SK-N-SH (cell line): Measurements from ENCODE around the gene RBSN. TPM values are rescaled to one million over a fixed set of nuclear protein-coding genes. Genes with fewer than 3 reads are reported as not detected.
A peak's percentile ranks its signal among the peaks of the same experiment; 100 is the strongest.

ENCODE experiments used
- CTCF ChIA-PET: fragments of 300-600, 350-600 bp; formaldehyde crosslinking; extraction: SDS; loops from one replicate; lab custom pipeline; 2021; lab: Yijun Ruan, JAX
- POLR2A ChIA-PET: fragments of 350-600 bp; sonication (Branson Sonifier 250); formaldehyde crosslinking; extraction: SDS; loops from one replicate; lab custom pipeline; 2020; ENCODE audit warnings: antibody characterized with exemption, inconsistent platforms; lab: Yijun Ruan, JAX
- DNase-seq: peaks from one replicate; pipeline ENCODE4 v3.0.0; 2012
- H2AFZ ChIP-seq: fragments of 200-600 bp; sonication (generic); 2 replicates; pipeline ENCODE4 v1.8.1; 2016; ENCODE audit warnings: antibody characterized with exemption, mild to moderate bottlenecking, low read depth
- H3F3A ChIP-seq: fragments of 200-600 bp; sonication (generic); replicated peaks from 2 replicates; pipeline ENCODE3; 2016; ENCODE audit warnings: antibody characterized with exemption, mild to moderate bottlenecking; ENCODE audit not compliant: insufficient read depth
- H3K27ac ChIP-seq, 2 experiments: fragments of 200-500 bp in 1 of 2; fragments of 200-600 bp in 1 of 2; sonication (Bioruptor generic) in 1 of 2; sonication (generic), shearing (Covaris generic) in 1 of 2; 2 replicates each; pipeline versions ENCODE4 v1.5.1 to v1.6.1; 2014 to 2016; ENCODE audit warnings: low read depth in 2 of 2, inconsistent platforms in 1 of 2, low read length in 1 of 2, mild to moderate bottlenecking in 1 of 2, mixed read lengths in 1 of 2
- H3K27me3 ChIP-seq: fragments of 200-600 bp; sonication (generic), shearing (Covaris generic); 2 replicates; pipeline ENCODE4 v1.6.1; 2016; ENCODE audit warnings: mixed run types; ENCODE audit not compliant: insufficient read depth
- H3K36me3 ChIP-seq, 2 experiments: fragments of 200-500 bp in 1 of 2; fragments of 200-600 bp in 1 of 2; sonication (Bioruptor generic) in 1 of 2; sonication (generic) in 1 of 2; replicated peaks in 1 of 2; 2 replicates each; pipeline versions ENCODE3 to v1.5.1; 2014 to 2016; ENCODE audit warnings: low read length in 1 of 2, mild to moderate bottlenecking in 1 of 2; ENCODE audit not compliant: insufficient read depth in 2 of 2, control insufficient read depth in 1 of 2
- H3K4me1 ChIP-seq, 2 experiments: fragments of 200-500 bp in 1 of 2; fragments of 200-600 bp in 1 of 2; sonication (Bioruptor generic) in 1 of 2; sonication (generic), shearing (Covaris generic) in 1 of 2; 2 replicates each; pipeline versions ENCODE4 v1.5.1 to v1.6.1; 2014 to 2016; ENCODE audit warnings: low read depth in 1 of 2, low read length in 1 of 2, mixed run types in 1 of 2; ENCODE audit not compliant: insufficient read depth in 2 of 2, control insufficient read depth in 1 of 2
- H3K4me2 ChIP-seq: fragments of 200-600 bp; sonication (generic), shearing (Covaris generic); 2 replicates; pipeline ENCODE4 v1.6.1; 2017; ENCODE audit warnings: mixed run types
- H3K4me3 ChIP-seq, 2 experiments: fragments of 200-500 bp in 1 of 2; fragments of 200-600 bp in 1 of 2; sonication (Bioruptor generic) in 1 of 2; sonication (generic), shearing (Covaris generic) in 1 of 2; 2 replicates each; pipeline versions ENCODE4 v1.5.1 to v1.8.1; 2014 to 2016; ENCODE audit warnings: low read depth in 2 of 2, inconsistent platforms in 1 of 2, low read length in 1 of 2, mild to moderate bottlenecking in 1 of 2, mixed read lengths in 1 of 2, moderate library complexity in 1 of 2
- H3K79me2 ChIP-seq: fragments of 200-600 bp; sonication (generic); 2 replicates; pipeline ENCODE4 v1.8.1; 2017; ENCODE audit warnings: mild to moderate bottlenecking; ENCODE audit not compliant: insufficient read depth
- H3K9ac ChIP-seq: fragments of 200-600 bp; sonication (generic); 2 replicates; pipeline ENCODE4 v1.6.1; 2017; ENCODE audit warnings: mixed run types
- H3K9me2 ChIP-seq: fragments of 200-600 bp; sonication (generic); 2 replicates; pipeline ENCODE4 v1.6.1; 2017; ENCODE audit warnings: mixed run types
- H3K9me3 ChIP-seq: fragments of 200-600 bp; sonication (generic); 2 replicates; pipeline ENCODE4 v1.6.1; 2017; ENCODE audit warnings: mixed run types, mild to moderate bottlenecking, moderate library complexity
- H4K20me1 ChIP-seq: fragments of 200-600 bp; sonication (generic); 2 replicates; pipeline ENCODE4 v1.6.1; 2017; ENCODE audit warnings: mild to moderate bottlenecking, mixed run types; ENCODE audit not compliant: insufficient read depth
- CHD2 ChIP-seq: fragments of 150-350 bp; IDR thresholded peaks from 2 replicates; pipeline ENCODE4 v1.6.1; 2018; ENCODE audit warnings: low read length; ENCODE audit not compliant: partially characterized antibody
- ELF1 ChIP-seq: IDR thresholded peaks from 2 replicates; pipeline ENCODE4 v1.4.0; 2012
- EP300 ChIP-seq, 2 experiments: IDR thresholded peaks; 2 replicates each; pipeline versions ENCODE4 v1.4.0 to v1.6.1; 2012; ENCODE audit warnings: borderline replicate concordance in 1 of 2, low read depth in 1 of 2, low read length in 1 of 2
- EZH2phosphoT487 ChIP-seq: fragments of 200-600 bp; sonication (generic); IDR thresholded peaks from 2 replicates; pipeline ENCODE4 v1.6.1; 2017; ENCODE audit warnings: low read depth, mixed run types, mild to moderate bottlenecking, antibody characterized with exemption, moderate library complexity, borderline replicate concordance
- FOSL2 ChIP-seq: IDR thresholded peaks from 2 replicates; pipeline ENCODE4 v1.4.0; 2012; ENCODE audit warnings: low read depth, mild to moderate bottlenecking, moderate library complexity, borderline replicate concordance
- FOXJ3 ChIP-seq: sonication (generic); formaldehyde crosslinking; IDR thresholded peaks from 2 replicates; pipeline ENCODE4 v1.5.1; 2020; ENCODE audit warnings: mild to moderate bottlenecking, missing genetic modification reagents
- MEF2A ChIP-seq: IDR thresholded peaks from 2 replicates; pipeline ENCODE4 v1.4.0; 2012; ENCODE audit warnings: low read depth, borderline replicate concordance
- NRF1 ChIP-seq: IDR thresholded peaks from 2 replicates; pipeline ENCODE4 v1.6.1; 2012; ENCODE audit warnings: low read depth, mild to moderate bottlenecking, low read length
- RAD21 ChIP-seq: IDR thresholded peaks from 2 replicates; pipeline ENCODE4 v1.6.1; 2012; ENCODE audit warnings: mild to moderate bottlenecking, low read length
- RFX5 ChIP-seq: IDR thresholded peaks from 2 replicates; pipeline ENCODE4 v1.6.1; 2012; ENCODE audit warnings: mild to moderate bottlenecking, improper control_type of control experiment, low read length
- RXRA ChIP-seq: IDR thresholded peaks from 2 replicates; pipeline ENCODE4 v1.4.0; 2012; ENCODE audit warnings: low read depth, mild to moderate bottlenecking, borderline replicate concordance
- SIN3A ChIP-seq: IDR thresholded peaks from 2 replicates; pipeline ENCODE4 v1.6.1; 2012; ENCODE audit warnings: low read depth, mild to moderate bottlenecking, low read length, moderate library complexity, borderline replicate concordance
- TCF12 ChIP-seq: IDR thresholded peaks from 2 replicates; pipeline ENCODE4 v1.4.0; 2012
- YY1 ChIP-seq: IDR thresholded peaks from 2 replicates; pipeline ENCODE4 v1.4.0; 2012; ENCODE audit warnings: low read depth, mild to moderate bottlenecking
- WGBS: methylation state at CpG from one replicate; pipeline ENCODE4 v1.1.6; 2017; ENCODE audit warnings: low lambda C conversion rate; 5-methylcytosine and 5-hydroxymethylcytosine counted together
- polyA plus RNA-seq, 3 experiments: library from polyadenylated mRNA; depleted of rRNA; stranded (reverse); fragments of >200 nt; gene quantifications; 2 replicates each; pipeline ENCODE4 v1.2.3, GENCODE V29; 2012
- TF ChIP-seq, protein P1 (sequence below): fragments of 200-600 bp; sonication (generic); IDR thresholded peaks from 2 replicates; pipeline ENCODE4 v1.6.1; 2017; ENCODE audit warnings: antibody characterized with exemption, mild to moderate bottlenecking, moderate library complexity
- TF ChIP-seq, protein P2 (sequence below): IDR thresholded peaks from 2 replicates; pipeline ENCODE4; 2012

Gene RBSN
- polyA plus RNA-seq, 1 of the 3 experiments (the other 2 are of a cell fraction) = 4.7 TPM

DNA sequence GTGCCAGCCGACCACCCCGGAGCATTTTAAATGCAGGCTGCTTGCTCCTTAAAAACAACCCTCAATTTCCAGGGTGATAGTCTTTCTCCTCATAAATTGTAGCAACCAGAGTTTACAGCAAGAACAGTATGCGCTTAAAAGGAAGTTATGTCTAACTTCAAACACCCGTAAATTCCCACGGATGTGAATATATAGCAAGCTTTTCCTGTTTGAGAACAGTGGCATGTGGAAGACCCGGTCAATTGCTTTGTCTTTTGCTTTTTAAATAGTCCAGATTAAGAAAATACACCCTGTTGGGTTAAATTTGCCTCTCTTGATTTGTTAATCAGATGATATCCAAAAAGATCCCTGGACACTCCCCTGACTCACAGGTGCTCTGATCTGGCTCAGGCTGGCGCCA is 54.6 kb downstream of the RBSN start:
- DNase-seq = no peak
- Histone ChIP-seq H3K27me3 (no peaks in the 10 kb centered on the region), H4K20me1 (no peaks in the 10 kb centered on the region), H3K4me3 (no peak overlapping the region), H2AFZ (no peak overlapping the region), H3K27ac (peak overlapping the region in 1 of 2 experiments; percentile 4; a peak in 1 of 4 replicates), H3K9me2 (no peaks in the 10 kb centered on the region), H3K9me3 (no peaks in the 10 kb centered on the region), H3K4me2 (no peak overlapping the region), H3K9ac (no peak overlapping the region), H3K36me3 (peaks cover 81 to 89% of the 10 kb centered on the region in 2 experiments), H3K4me1 (peaks cover 15 to 31% of the 10 kb centered on the region in 2 experiments; a peak in 3 of 4 replicates), H3F3A (peaks cover 4% of the 10 kb centered on the region), H3K79me2 (peaks cover 10% of the 10 kb centered on the region; the same call in 1 of the 2 replicates)
- POLR2A ChIA-PET = no interaction called here
- WGBS = 98% methylated on average over 7 of the region's 7 CpGs
- CTCF ChIA-PET = interaction anchor here (0.9 kb wide), 1 partner anchor 118 kb away, joined by 3 read pairs; no protein-coding TSS in a partner anchor
- TF ChIP-seq FOSL2 = no peak
- TF ChIP-seq EZH2phosphoT487 = no peak
- TF ChIP-seq, protein P1, sequence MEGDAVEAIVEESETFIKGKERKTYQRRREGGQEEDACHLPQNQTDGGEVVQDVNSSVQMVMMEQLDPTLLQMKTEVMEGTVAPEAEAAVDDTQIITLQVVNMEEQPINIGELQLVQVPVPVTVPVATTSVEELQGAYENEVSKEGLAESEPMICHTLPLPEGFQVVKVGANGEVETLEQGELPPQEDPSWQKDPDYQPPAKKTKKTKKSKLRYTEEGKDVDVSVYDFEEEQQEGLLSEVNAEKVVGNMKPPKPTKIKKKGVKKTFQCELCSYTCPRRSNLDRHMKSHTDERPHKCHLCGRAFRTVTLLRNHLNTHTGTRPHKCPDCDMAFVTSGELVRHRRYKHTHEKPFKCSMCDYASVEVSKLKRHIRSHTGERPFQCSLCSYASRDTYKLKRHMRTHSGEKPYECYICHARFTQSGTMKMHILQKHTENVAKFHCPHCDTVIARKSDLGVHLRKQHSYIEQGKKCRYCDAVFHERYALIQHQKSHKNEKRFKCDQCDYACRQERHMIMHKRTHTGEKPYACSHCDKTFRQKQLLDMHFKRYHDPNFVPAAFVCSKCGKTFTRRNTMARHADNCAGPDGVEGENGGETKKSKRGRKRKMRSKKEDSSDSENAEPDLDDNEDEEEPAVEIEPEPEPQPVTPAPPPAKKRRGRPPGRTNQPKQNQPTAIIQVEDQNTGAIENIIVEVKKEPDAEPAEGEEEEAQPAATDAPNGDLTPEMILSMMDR = no peak
- TF ChIP-seq RFX5 = no peak
- TF ChIP-seq, protein P2, sequence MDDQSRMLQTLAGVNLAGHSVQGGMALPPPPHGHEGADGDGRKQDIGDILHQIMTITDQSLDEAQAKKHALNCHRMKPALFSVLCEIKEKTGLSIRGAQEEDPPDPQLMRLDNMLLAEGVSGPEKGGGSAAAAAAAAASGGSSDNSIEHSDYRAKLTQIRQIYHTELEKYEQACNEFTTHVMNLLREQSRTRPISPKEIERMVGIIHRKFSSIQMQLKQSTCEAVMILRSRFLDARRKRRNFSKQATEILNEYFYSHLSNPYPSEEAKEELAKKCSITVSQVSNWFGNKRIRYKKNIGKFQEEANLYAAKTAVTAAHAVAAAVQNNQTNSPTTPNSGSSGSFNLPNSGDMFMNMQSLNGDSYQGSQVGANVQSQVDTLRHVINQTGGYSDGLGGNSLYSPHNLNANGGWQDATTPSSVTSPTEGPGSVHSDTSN = no peak
- TF ChIP-seq FOXJ3 (CRISPR knock-in tag) = no peak
- TF ChIP-seq ELF1 = no peak
- no peak for TF ChIP-seq YY1
- no peak for TF ChIP-seq EP300 (IDR thresholded peaks at IDR 0.05; ENCODE audit: borderline replicate concordance in 1 of 2, low read depth in 1 of 2, low read length in 1 of 2)
- TF ChIP-seq NRF1 = no peak
- no peak for TF ChIP-seq CHD2
- no peak for TF ChIP-seq RXRA

DNA sequence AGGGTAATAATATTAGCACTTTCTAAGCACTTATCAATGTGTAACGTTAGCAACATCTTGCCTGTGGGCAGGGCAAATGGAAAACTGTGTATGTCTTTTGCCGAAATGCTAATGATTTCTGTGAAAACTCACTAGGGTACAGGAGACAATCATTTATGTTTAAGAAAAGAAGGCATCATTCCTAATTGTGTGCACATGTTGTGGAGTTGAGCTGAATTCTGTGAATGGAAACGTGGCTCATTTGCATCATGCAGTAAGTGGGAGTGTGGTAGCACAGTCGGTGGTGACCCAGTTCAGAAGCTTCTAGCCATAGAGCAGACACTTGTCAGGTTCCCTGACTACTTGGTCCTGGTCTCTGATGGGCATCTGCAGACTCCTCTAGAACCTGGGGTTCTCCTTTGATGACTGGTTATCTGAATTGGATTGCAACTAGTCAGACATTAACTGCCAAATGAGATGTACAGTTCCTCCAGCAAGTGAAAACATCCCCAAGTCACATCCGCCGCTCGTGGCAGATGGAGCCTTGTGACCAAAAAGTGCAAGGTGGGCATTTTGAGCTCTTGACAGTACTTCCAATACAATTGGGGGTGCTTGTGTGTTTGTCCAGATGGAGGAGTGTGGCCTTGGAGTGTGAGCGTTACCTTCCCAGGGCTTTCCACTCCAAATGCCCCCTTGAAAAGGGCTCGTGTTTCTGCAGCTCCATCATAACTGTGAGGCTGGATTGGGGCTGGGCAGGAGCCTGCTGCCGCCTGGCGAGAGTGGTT is 55.4 kb downstream of the RBSN start:
- no peak overlapping the region for H3K9ac ChIP-seq
- peaks cover 15 to 31% of the 10 kb centered on the region in 2 experiments; a peak in 3 of 4 replicates for H3K4me1 ChIP-seq
- H2AFZ ChIP-seq = no peak overlapping the region
- H3K9me2 ChIP-seq = no peaks in the 10 kb centered on the region
- no peaks in the 10 kb centered on the region for H3F3A ChIP-seq
- no peak overlapping the region for H3K4me2 ChIP-seq
- H4K20me1 ChIP-seq = no peaks in the 10 kb centered on the region
- DNase-seq = no peak
- TF ChIP-seq MEF2A (no peak), TCF12 (no peak), FOXJ3 (CRISPR knock-in tag) (no peak), RAD21 (no peak), SIN3A (no peak), RXRA (no peak), YY1 (no peak)
- CTCF ChIA-PET = interaction anchor here (0.9 kb wide), 1 partner anchor 118 kb away, joined by 3 read pairs; no protein-coding TSS in a partner anchor
- 74% methylated on average over 9 of the region's 11 CpGs for WGBS
- no peaks in the 10 kb centered on the region for H3K27me3 ChIP-seq
- POLR2A ChIA-PET = no interaction called here
- no peaks in the 10 kb centered on the region for H3K9me3 ChIP-seq
- H3K79me2 ChIP-seq = peaks cover 10% of the 10 kb centered on the region; the same call in 1 of the 2 replicates
- peak overlapping the region; percentile 48 to 77 for H3K27ac ChIP-seq
- H3K4me3 ChIP-seq = no peak overlapping the region
- H3K36me3 ChIP-seq = peaks cover 81 to 89% of the 10 kb centered on the region in 2 experiments
